Iris pigment epithelial cell (primary cell): ENCODE results near the gene SH3PXD2A.
"Not testable (repeated sequence)": the region's sequence is repeated elsewhere in the genome, so short reads cannot be mapped to it uniquely, and the experiment has no call there.

Experiments
- DNase-seq: peaks from one replicate; pipeline ENCODE4 v3.0.0-alpha.2; 2011; ENCODE audit warnings: low read depth

The SH3PXD2A gene

GRCh38 chr10:103747193-103747865 lies 108.0 kb downstream of the SH3PXD2A start:
- DNase-seq: no peak

- no peak for DNase-seq
Observed at GRCh38 chr10:103746598-103746997, 108.8 kb downstream of the SH3PXD2A start.

GRCh38 chr10:103745341-103746247 lies 109.8 kb downstream of the SH3PXD2A start:
- no peak for DNase-seq

- DNase-seq: no peak
Observed at GRCh38 chr10:103742824-103743223, 112.6 kb downstream of the SH3PXD2A start.

- no peak for DNase-seq
Observed at GRCh38 chr10:103740611-103741010, 114.8 kb downstream of the SH3PXD2A start.

GRCh38 chr10:103739039-103739764 lies 116.2 kb downstream of the SH3PXD2A start:
- peak; percentile 92 for DNase-seq

- no peak for DNase-seq
Observed at GRCh38 chr10:103737735-103738367, 117.5 kb downstream of the SH3PXD2A start.

GRCh38 chr10:103736763-103737162 lies 118.6 kb downstream of the SH3PXD2A start:
- DNase-seq: peak; percentile 46

GRCh38 chr10:103736044-103736443 lies 119.3 kb downstream of the SH3PXD2A start:
- DNase-seq: no peak

- no peak for DNase-seq
Observed at GRCh38 chr10:103734731-103735130, 120.6 kb downstream of the SH3PXD2A start.

- DNase-seq: no peak
Observed at GRCh38 chr10:103733045-103733419, 122.3 kb downstream of the SH3PXD2A start.

- DNase-seq: no peak
Observed at GRCh38 chr10:103732339-103733044, 122.9 kb downstream of the SH3PXD2A start.

- no peak for DNase-seq
Observed at GRCh38 chr10:103731609-103732270, 123.6 kb downstream of the SH3PXD2A start.

- DNase-seq: not testable (repeated sequence)
Observed at GRCh38 chr10:103731026-103731425, 124.3 kb downstream of the SH3PXD2A start.

GRCh38 chr10:103729851-103730250 lies 125.5 kb downstream of the SH3PXD2A start:
- DNase-seq: no peak

GRCh38 chr10:103727991-103728689 lies 127.2 kb downstream of the SH3PXD2A start:
- DNase-seq: no peak

GRCh38 chr10:103727546-103727963 lies 127.8 kb downstream of the SH3PXD2A start:
- DNase-seq: no peak

GRCh38 chr10:103726637-103727036 lies 128.7 kb downstream of the SH3PXD2A start:
- DNase-seq: no peak

- DNase-seq: no peak
Observed at GRCh38 chr10:103725242-103725641, 130.1 kb downstream of the SH3PXD2A start.

- DNase-seq: no peak
Observed at GRCh38 chr10:103724771-103725170, 130.6 kb downstream of the SH3PXD2A start.
